Stimulated activated CD4-positive, alpha-beta T cell treated with anti-CD3 and anti-CD28 coated beads, Interleukin-1b, Interleukin-23, amount 100 ng/mL, for 4 hours (primary cell): ENCODE measurements around the gene FAM200A.
"Not testable (repeated sequence)": the region's sequence is repeated elsewhere in the genome, so short reads cannot be mapped to it uniquely, and the experiment has no call there.

Experiments used
- DNase-seq, 2 donors: peaks; one replicate each; pipeline ENCODE4 v3.0.0-alpha.2; 2020; ENCODE audit warnings: low read depth in 2 of 2

Gene FAM200A

GRCh38 chr7:99559175-99559915, 7.4 kb upstream of the FAM200A start:
- no peak for DNase-seq

DNA sequence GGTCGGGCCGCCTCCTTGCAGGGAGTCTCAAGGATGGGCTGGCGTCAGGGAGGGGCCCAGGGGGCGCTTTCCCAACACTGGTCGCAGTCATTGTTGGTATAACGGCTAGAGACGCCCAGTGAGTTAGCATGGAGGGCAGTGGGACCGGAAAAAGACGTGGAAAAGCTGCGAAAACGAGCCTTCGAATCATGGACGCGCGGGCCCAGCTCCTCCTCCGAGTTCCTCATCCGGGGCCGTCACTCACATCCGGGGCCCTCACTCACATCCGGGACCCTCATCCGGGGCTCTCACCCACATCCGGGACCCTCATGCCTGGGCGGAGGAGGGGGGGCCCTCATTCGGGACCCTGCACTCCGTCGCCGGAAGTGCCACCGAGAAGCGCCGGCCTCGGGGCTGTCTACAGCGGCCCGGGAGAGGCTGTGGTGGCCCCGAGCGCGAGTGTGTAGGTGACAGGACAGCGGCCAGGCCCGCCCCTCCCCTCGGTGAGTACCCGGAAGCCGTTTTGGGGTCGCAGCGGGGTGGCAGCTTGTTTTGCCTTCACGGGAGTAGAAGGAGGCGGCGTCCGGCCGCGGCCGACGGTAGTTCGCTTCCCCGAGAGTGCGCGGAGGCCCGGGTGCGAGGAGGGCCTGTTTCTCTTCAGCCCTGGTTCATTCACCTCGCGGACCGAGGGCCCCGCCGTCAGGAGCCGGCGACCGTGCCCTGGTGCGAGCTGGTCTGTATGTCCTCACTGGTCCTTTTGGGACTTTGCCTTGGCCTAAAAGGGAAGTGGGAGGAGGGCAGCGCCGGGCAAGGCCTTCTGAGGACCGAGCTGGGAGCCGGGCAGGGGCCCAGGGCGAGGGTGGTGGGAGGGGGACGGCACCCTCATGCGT, 6.6 kb upstream of the FAM200A start, which contains the start of gene ZNF655:
Gene ZNF655, plus strand, starts transcription at position 337 of the 869 bp plus-strand sequence. CDS start 1,918 bp downstream, outside the sequence.
- DNase-seq = peak; percentile 75 to 80

DNA sequence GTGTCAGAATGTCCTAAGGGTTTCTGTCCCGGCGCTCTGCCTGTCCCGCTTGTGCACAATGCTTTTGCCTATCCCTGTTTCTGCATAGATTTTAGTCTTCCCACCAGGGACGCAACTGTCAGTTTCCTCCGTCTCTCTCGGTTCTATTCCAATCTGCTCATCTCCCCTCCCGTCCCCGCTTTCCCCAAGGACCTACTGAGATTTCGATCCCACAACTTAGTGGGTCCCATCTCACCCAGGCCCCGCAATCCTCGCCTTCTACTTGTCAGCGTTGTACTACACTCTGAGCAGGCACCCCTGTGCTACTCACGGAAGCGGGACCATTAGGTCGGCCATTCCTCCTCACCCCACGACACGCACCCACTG, 6.0 kb upstream of the FAM200A start:
- DNase-seq = no peak

DNA sequence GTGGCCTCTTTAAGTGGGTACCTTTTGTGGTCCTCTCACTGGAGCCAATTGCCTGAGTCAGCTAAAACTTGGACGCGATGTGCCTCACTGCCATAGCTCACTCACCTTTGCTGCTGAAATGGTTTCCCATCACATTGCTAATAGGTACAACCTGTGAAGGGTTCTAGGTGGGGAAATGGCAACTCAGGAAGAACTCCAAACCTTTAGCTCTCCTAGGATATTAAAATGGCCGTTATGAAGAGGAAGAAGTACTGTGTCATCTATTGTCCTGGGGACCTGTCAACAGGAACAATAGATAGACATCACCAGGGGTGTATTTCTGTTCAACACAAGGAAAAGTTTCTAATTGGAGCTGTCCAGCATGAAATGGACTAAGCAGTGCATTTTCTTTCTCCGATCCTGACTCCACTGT, 5.3 kb upstream of the FAM200A start:
- DNase-seq = no peak

- DNase-seq = no peak
Observed at GRCh38 chr7:99554939-99555338, 3.0 kb upstream of the FAM200A start.

DNA sequence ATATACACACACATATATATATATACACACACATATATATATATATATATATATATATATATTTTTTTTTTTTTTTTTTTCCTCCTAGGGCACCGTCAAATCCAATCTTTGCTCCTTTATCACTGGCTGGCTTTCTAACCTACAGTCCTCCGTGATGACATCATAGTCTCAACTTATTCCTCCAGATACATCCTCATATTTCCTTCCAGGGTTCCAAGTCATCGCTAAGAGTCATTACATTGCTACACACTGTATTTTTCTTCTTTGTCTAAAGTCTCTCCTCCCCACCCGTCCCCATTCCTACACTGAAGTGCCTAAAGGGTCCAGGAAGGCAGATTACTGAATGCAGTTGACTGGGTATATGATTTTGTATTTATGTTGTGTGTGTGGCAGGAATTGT, 1.1 kb upstream of the FAM200A start:
- no peak for DNase-seq

GRCh38 chr7:99551334-99551733, 580 bp downstream of the FAM200A start:
- DNase-seq = no peak

DNA sequence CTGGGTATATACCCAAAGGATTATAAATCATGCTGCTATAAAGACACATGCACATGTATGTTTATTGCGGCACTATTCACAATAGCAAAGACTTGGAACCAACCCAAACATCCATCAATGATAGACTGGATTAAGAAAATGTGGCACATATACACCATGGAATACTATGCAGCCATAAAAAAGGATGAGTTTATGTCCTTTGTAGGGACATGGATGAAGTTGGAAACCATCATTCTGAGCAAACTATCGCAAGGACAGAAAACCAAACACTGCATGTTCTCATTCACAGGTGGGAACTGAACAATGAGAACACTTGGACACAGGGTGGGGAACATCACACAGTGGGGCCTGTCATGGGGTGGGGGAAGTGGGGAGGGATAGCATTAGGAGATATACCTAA, 2.4 kb downstream of the FAM200A start:
- not testable (repeated sequence) for DNase-seq

DNA sequence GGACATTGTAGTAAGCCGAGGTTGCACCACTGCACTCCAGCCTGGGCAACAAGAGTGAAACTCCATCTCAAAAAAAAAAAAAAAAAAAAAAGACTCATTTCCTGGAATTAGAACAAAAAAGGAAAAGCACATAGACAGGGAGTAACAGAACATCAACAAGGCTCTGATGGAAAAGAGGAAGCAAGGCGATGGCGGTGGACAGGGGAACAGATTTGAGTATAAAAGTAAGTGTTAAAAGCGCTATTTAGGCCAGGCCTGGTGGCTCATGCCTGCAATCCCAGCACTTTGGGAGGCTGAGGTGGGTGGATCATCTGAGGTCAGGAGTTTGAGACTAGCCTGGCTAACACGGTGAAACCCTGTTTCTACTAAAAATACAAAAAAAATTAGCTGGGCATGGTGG, 6.6 kb downstream of the FAM200A start:
- not testable (repeated sequence) for DNase-seq

GRCh38 chr7:99543916-99544315, 8.0 kb downstream of the FAM200A start:
- DNase-seq = no peak

GRCh38 chr7:99543081-99543671, 8.7 kb downstream of the FAM200A start:
- DNase-seq = no peak

GRCh38 chr7:99541212-99541611, 10.7 kb downstream of the FAM200A start:
- DNase-seq = no peak

DNA sequence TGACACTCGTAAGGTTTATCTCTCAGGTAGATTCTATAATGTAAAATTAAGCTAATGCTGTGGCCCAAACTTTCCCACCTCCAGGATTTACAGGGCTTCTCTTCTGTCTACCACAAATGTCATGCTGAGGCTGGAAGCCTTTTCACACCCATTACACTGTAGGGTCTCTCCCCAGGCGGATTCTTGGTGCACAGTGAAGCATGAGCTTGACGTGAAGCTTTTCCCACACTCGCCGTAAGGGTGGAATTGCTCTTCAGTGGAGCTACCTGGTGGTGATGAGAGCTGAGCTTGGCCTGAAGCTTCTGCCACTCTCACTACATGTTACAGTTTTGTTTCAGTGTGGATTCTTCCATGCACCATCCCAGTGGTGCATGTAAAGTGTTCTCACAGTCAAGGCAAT, 11.4 kb downstream of the FAM200A start:
- DNase-seq = no peak

DNA sequence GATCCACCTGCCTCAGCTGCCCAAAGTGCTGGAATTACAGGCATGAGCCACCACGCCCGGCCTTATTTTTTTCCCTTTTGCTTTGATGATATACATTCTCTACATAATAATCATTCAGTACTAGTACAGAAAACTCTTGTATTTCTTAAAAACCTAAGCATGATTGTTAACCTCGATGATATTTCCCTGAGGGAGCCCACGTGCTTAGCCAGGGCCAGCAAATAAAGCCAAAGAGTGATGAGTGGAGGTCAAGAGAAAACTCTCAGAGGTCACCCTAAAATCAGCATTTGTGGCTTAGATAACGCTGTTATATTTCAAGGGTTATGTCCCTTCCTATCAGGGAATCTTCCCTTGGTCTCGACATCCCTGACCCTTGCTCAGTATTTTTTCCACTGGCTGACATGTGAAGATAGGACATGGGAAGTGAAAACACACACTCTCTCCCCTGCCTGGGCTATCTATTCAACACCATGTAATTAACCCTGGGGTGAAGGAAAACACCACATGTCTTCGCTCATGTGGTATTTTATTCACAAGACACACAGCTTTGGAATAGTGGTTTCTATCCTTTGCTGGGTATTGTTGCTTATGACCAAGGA, 12.6 kb downstream of the FAM200A start:
- no peak for DNase-seq

GRCh38 chr7:99535667-99536066, 16.2 kb downstream of the FAM200A start:
- DNase-seq = no peak

- no peak for DNase-seq
Observed at GRCh38 chr7:99531354-99531765, 20.6 kb downstream of the FAM200A start.

DNA sequence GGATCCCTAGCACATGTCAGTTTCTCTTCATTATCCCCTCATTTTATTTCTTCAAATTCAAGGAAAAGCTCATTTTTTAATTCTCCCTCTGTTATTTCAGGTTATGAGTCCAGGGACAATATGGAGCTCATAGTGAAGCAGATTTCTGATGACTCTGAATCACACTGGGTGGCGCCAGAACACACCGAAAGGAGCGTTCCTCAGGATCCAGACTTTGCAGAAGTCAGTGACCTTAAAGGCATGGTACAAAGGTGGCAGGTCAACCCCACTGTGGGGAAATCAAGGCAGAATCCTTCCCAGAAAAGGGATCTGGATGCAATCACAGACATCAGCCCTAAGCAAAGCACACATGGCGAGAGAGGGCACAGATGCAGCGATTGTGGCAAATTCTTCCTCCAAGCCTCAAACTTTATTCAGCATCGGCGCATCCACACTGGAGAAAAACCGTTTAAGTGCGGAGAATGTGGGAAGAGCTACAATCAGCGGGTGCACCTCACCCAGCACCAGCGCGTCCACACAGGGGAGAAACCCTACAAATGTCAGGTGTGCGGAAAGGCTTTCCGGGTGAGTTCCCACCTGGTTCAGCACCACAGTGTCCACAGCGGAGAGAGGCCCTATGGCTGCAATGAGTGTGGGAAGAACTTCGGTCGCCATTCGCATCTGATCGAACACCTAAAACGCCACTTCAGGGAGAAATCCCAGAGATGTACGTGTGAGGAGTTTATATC, 26.0 kb downstream of the FAM200A start:
- peak in 1 of 2 donors; percentile 9 for DNase-seq

GRCh38 chr7:99521399-99521798, 30.5 kb downstream of the FAM200A start:
- no peak for DNase-seq

DNA sequence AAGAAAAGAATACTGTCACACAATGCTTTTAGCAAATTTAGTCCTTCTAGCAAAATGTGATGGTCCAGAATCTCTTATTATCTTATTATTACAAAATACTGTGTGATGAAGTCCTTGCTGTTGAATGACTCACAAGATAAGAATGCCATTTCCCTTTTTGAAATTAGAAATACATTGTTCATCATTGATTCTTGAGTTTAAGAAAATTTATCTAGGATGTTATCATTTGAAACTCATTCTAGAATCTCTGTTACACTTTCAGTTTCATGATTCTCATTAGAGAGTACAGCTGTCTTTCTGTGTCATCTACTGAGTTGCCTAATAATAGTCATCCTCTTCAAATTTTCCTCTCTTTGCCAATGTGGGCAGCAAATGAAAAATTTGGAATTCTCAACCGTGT, 37.9 kb downstream of the FAM200A start:
- DNase-seq = no peak

DNA sequence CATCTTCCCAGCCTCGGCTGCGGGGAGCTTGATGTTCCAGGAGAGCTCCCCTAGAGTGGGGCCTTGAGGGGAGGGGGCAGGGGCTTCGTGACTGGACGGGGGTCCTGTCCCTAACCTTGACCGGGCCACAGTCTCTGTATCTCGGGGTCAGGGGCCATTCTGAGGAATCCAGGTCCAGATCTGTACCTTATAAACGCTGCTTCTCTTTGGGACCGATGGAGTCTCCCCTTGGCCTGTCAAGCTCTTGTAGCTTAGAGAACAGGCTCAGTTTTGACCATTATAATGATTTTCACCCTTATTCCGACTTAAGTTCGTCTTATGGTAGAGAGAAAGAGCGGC, 46.6 kb downstream of the FAM200A start:
- DNase-seq = no peak

- peak; percentile 97 to 98 for DNase-seq
Observed at GRCh38 chr7:99504603-99505323, 47.2 kb downstream of the FAM200A start, which contains the start of gene ZKSCAN5. ZKSCAN5 (plus strand) TSS chr7:99504662; CDS start chr7:99506045, 1,383 bp downstream.
